Loucy (cell line): ENCODE measurements around the gene MFSD6.

Experiments
- H2AFZ ChIP-seq: fragments of 200-600 bp; sonication (generic); 2 replicates; pipeline ENCODE4 v1.6.0; 2016; ENCODE audit warnings: antibody characterized with exemption, mild to moderate bottlenecking, low read length, moderate library complexity
- H3F3A ChIP-seq: fragments of 200-600 bp; 2 replicates; pipeline ENCODE4 v1.6.0; 2016; ENCODE audit warnings: antibody characterized with exemption, low read depth, mild to moderate bottlenecking
- H3K27me3 ChIP-seq: fragments of 200-600 bp; sonication (generic); 2 replicates; pipeline ENCODE4 v1.6.1; 2014; ENCODE audit warnings: low read length, mild to moderate bottlenecking; ENCODE audit not compliant: insufficient read depth, poor library complexity, severe bottlenecking
- H3K36me3 ChIP-seq: fragments of 200-600 bp; sonication (generic); 2 replicates; pipeline ENCODE4 v1.6.1; 2016; ENCODE audit warnings: low read length; ENCODE audit not compliant: insufficient read depth
- H3K4me1 ChIP-seq: fragments of 200-600 bp; sonication (generic); 2 replicates; pipeline ENCODE4 v1.5.1; 2014; ENCODE audit warnings: low read length, mild to moderate bottlenecking; ENCODE audit not compliant: insufficient read depth, poor library complexity, severe bottlenecking
- H3K4me2 ChIP-seq: fragments of 200-600 bp; sonication (generic); 2 replicates; pipeline ENCODE4 v1.6.0; 2014; ENCODE audit warnings: antibody characterized with exemption, low read length, low read depth, mild to moderate bottlenecking; ENCODE audit not compliant: poor library complexity, severe bottlenecking
- H3K4me3 ChIP-seq: fragments of 200-600 bp; sonication (generic); 2 replicates; pipeline ENCODE4 v1.5.1; 2014; ENCODE audit warnings: low read length, mild to moderate bottlenecking, mixed read lengths; ENCODE audit not compliant: poor library complexity, severe bottlenecking
- H3K79me2 ChIP-seq: fragments of 200-600 bp; sonication (generic); 2 replicates; pipeline ENCODE4 v1.6.1; 2014; ENCODE audit warnings: low read length; ENCODE audit not compliant: insufficient read depth
- H3K9ac ChIP-seq: fragments of 200-600 bp; sonication (generic); 2 replicates; pipeline ENCODE4 v1.6.0; 2014; ENCODE audit warnings: mild to moderate bottlenecking, low read depth, low read length, moderate library complexity; ENCODE audit not compliant: poor library complexity, severe bottlenecking
- H3K9me2 ChIP-seq: fragments of 200-600 bp; sonication (generic); replicated peaks from 2 replicates; pipeline ENCODE4 v1.6.1; 2016; ENCODE audit warnings: low read depth, low read length, mixed read lengths
- H3K9me3 ChIP-seq: fragments of 200-600 bp; sonication (generic); 2 replicates; pipeline ENCODE4 v1.6.1; 2014; ENCODE audit warnings: mild to moderate bottlenecking, antibody characterized with exemption, low read length, low read depth; ENCODE audit not compliant: insufficient read depth
- H4K20me1 ChIP-seq: fragments of 200-600 bp; sonication (generic); 2 replicates; pipeline ENCODE4 v1.6.0; 2014; ENCODE audit warnings: antibody characterized with exemption, low read length, mild to moderate bottlenecking; ENCODE audit not compliant: insufficient read depth, poor library complexity, severe bottlenecking
- EZH2phosphoT487 ChIP-seq: fragments of 200-600 bp; IDR thresholded peaks from 2 replicates; pipeline ENCODE4 v1.6.1; 2018; ENCODE audit warnings: antibody characterized with exemption, mild to moderate bottlenecking, moderate library complexity, borderline replicate concordance
- TF ChIP-seq, protein P1 (sequence below): fragments of 200-600 bp; sonication (generic); conservative IDR thresholded peaks from 2 replicates; pipeline ENCODE4 v1.5.1; 2014; ENCODE audit warnings: mild to moderate bottlenecking, antibody characterized with exemption, low read length

MFSD6 gene

DNA sequence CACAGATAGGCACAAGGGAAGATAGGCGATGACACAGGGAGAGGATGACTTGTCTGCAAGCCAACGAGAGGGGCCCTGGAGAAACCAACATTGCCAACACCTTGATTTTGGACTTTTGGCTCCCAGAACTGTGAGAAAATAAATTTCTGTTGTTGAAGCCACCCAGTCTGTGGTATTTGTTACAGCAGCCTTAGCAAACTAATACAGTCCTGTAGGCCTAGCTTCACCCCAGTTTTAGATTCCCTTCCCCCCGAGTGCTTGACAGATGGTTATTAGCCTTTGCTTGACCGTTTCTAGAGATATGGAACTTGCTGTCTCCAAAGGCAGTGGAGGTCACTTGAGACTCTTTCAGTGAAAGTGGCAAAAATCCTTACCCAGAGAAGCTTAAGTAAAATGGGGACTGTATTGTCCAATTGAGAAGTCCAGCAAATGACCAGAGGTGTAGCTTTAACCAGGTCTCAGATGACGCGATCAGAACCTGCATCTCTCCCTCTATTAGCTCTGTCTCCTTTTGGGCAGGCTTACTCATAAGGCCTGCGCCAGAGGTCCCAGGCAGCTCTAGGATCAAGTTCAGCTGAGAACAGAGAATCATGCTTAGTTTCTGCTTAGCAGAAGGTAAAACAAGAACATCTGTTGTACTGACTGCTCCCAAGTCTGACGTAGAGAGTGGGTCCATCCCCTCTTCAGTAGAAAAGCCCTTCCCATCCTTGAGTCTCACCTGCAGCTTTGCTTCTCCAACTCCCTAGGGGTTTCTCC is 50.4 kb downstream of the MFSD6 start:
- Histone ChIP-seq H3K4me2 (no peak overlapping the region), H3K27me3 (no peaks in the 10 kb centered on the region), H3K9ac (no peak overlapping the region), H3K9me2 (no peaks in the 10 kb centered on the region), H3K36me3 (peaks cover 4% of the 10 kb centered on the region; the same call in 1 of the 2 replicates), H3K9me3 (no peaks in the 10 kb centered on the region), H3K4me3 (no peak overlapping the region), H3K79me2 (peaks cover 21% of the 10 kb centered on the region), H3F3A (no peaks in the 10 kb centered on the region), H2AFZ (no peak overlapping the region), H3K4me1 (peaks cover 5% of the 10 kb centered on the region), H4K20me1 (no peaks in the 10 kb centered on the region)
- TF ChIP-seq EZH2phosphoT487, result no peak
- TF ChIP-seq, protein P1, sequence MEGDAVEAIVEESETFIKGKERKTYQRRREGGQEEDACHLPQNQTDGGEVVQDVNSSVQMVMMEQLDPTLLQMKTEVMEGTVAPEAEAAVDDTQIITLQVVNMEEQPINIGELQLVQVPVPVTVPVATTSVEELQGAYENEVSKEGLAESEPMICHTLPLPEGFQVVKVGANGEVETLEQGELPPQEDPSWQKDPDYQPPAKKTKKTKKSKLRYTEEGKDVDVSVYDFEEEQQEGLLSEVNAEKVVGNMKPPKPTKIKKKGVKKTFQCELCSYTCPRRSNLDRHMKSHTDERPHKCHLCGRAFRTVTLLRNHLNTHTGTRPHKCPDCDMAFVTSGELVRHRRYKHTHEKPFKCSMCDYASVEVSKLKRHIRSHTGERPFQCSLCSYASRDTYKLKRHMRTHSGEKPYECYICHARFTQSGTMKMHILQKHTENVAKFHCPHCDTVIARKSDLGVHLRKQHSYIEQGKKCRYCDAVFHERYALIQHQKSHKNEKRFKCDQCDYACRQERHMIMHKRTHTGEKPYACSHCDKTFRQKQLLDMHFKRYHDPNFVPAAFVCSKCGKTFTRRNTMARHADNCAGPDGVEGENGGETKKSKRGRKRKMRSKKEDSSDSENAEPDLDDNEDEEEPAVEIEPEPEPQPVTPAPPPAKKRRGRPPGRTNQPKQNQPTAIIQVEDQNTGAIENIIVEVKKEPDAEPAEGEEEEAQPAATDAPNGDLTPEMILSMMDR, result no peak

DNA sequence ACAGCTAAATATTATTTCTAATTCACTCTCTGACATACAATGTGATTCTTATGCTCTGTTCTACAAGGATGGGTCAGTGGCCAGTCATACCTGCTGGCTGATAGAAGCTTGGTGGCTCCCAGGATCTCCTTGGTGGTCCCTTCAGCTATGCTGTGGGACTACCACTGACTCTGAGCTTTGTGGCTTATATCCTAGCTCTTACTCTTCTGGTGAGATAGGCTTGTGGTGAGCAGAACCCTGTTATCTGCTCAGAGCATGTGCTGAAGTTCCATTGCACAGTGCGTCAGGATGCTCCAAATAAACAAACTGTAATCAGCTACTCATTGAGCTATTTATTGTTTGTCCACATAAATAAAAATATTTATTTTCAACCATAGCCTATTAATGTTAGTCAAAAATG is 51.7 kb downstream of the MFSD6 start:
- Histone ChIP-seq H3K9me2 (no peaks in the 10 kb centered on the region), H2AFZ (no peak overlapping the region), H3K4me1 (peaks cover 15% of the 10 kb centered on the region), H3K36me3 (no peaks in the 10 kb centered on the region), H3K27me3 (no peaks in the 10 kb centered on the region), H3K9me3 (no peaks in the 10 kb centered on the region), H4K20me1 (no peaks in the 10 kb centered on the region), H3K79me2 (peaks cover 27% of the 10 kb centered on the region), H3K9ac (no peak overlapping the region), H3K4me3 (no peak overlapping the region), H3F3A (no peaks in the 10 kb centered on the region), H3K4me2 (no peak overlapping the region)
- TF ChIP-seq EZH2phosphoT487, result no peak
- TF ChIP-seq, protein P1, result no peak

DNA sequence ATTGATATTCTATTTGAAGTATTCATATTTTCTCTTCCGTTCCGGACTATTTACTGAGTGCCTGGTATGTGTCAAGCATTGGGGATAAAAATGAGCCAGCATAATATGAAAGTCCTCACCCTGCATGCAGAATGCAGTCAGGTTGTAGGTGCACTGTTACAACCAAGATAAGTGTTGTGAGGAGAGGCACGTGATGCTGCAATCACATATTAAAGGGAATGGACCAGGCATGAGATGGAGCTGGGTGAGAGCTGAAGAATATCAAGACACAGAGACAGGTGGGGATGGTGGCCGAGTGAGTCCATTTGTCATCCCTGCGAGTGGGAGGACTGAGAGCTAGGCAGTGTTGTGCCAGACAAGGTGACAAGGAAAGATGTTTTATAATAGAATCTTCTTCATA is 52.3 kb downstream of the MFSD6 start:
- H3K27me3 ChIP-seq, result no peaks in the 10 kb centered on the region
- no peaks in the 10 kb centered on the region for H3K9me2 ChIP-seq
- H3K4me2 ChIP-seq, result no peak overlapping the region
- H3K9me3 ChIP-seq, result no peaks in the 10 kb centered on the region
- no peaks in the 10 kb centered on the region for H3K36me3 ChIP-seq
- H2AFZ ChIP-seq, result no peak overlapping the region
- TF ChIP-seq, protein P1, result no peak
- no peak for TF ChIP-seq EZH2phosphoT487
- no peaks in the 10 kb centered on the region for H3F3A ChIP-seq
- H3K79me2 ChIP-seq, result peaks cover 27% of the 10 kb centered on the region
- H3K4me1 ChIP-seq, result peaks cover 20% of the 10 kb centered on the region
- H3K4me3 ChIP-seq, result no peak overlapping the region
- H4K20me1 ChIP-seq, result no peaks in the 10 kb centered on the region
- no peak overlapping the region for H3K9ac ChIP-seq
